Measurements from ENCODE around the gene DNASE2. TPM values are rescaled to one million over a fixed set of nuclear protein-coding genes. Genes with fewer than 3 reads are reported as not detected.

DNASE2 gene
- polyA plus RNA-seq, 3 donors: 38.8 to 91.6 (median 44.8) TPM

GRCh38 chr19:12842511-12842910 is 38.7 kb downstream of the DNASE2 start:
- H4K20me1 ChIP-seq (ENCODE audit: insufficient read depth, low read length): no peaks in the 10 kb centered on the region
- H3K36me3 ChIP-seq (replicated peaks in 1 of 2; ENCODE audit: control insufficient read depth in 1 of 2, insufficient read depth in 2 of 2, low read length in 2 of 2): no peaks in the 10 kb centered on the region
- no peak for TF ChIP-seq CTCF (IDR thresholded peaks at IDR 0.05)
- no peak overlapping the region for H2AFZ ChIP-seq (ENCODE audit: insufficient read depth, low read depth, low read length, poor library complexity, severe bottlenecking)
- Mint-ChIP-seq H3K36me3 (peaks cover 2 to 5% of the 10 kb centered on the region in 2 donors), H3K27ac (no peak overlapping the region), H3K4me1 (peaks cover 25% of the 10 kb centered on the region), H3K9me3 (peaks cover 3 to 22% (median 16%) of the 10 kb centered on the region in 7 donors), H3K27me3 (ENCODE audit: low read depth in 3 of 3) (peaks cover 61 to 80% (median 67%) of the 10 kb centered on the region in 3 donors), H3K4me3 (peak overlapping the region in 1 of 2 donors; percentile 35)
- H3K27me3 ChIP-seq (ENCODE audit: control insufficient read depth in 2 of 2, insufficient read depth in 2 of 2, low read length in 2 of 2): peaks cover 37 to 65% of the 10 kb centered on the region in 2 donors
- no peak overlapping the region for H3K4me3 ChIP-seq (replicated peaks in 1 of 3; ENCODE audit: low read depth in 2 of 3, low read length in 3 of 3)
- H3K9me3 ChIP-seq (replicated peaks in 1 of 2; ENCODE audit: control insufficient read depth in 1 of 2, insufficient read depth in 1 of 2, low read length in 2 of 2): peaks cover 6 to 31% of the 10 kb centered on the region in 2 donors
- no peak overlapping the region for H3K27ac ChIP-seq (ENCODE audit: low read depth in 1 of 2, low read length in 2 of 2)
- H3K4me2 ChIP-seq (replicated peaks; ENCODE audit: extremely low read depth, low read length, poor library complexity, severe bottlenecking): no peak overlapping the region
- intact Hi-C loops (cut with micrococcal nuclease): loop anchor here in 1 of 2 donors (5.0 kb wide), 1 partner anchor 35 kb away; the partner anchor contains the start of gene RNASEH2A
- 96% methylated on average over 18 of the region's 18 CpGs for WGBS (ENCODE audit: insufficient coverage)
- no peaks in the 10 kb centered on the region for H3K79me2 ChIP-seq (ENCODE audit: insufficient read depth, low read length)
- H3K4me1 ChIP-seq (ENCODE audit: control insufficient read depth in 1 of 2, insufficient read depth in 2 of 2, low read length in 2 of 2): peaks cover 22 to 30% of the 10 kb centered on the region in 2 donors
- no peak for DNase-seq
- H3K9ac ChIP-seq (ENCODE audit: insufficient read depth, low read length, poor library complexity, severe bottlenecking): no peak overlapping the region

GRCh38 chr19:12841094-12841493 is 40.2 kb downstream of the DNASE2 start:
- Histone ChIP-seq H3K27me3 (ENCODE audit: control insufficient read depth in 2 of 2, insufficient read depth in 2 of 2, low read length in 2 of 2) (peaks cover 49 to 68% of the 10 kb centered on the region in 2 donors), H3K27ac (ENCODE audit: low read depth in 1 of 2, low read length in 2 of 2) (no peak overlapping the region), H3K4me2 (replicated peaks; ENCODE audit: extremely low read depth, low read length, poor library complexity, severe bottlenecking) (peak overlapping the region; percentile 69), H3K4me3 (replicated peaks in 1 of 3; ENCODE audit: low read depth in 2 of 3, low read length in 3 of 3) (peak overlapping the region in 2 of 3 experiments; percentile 9 to 66), H4K20me1 (ENCODE audit: insufficient read depth, low read length) (no peaks in the 10 kb centered on the region), H3K4me1 (ENCODE audit: control insufficient read depth in 1 of 2, insufficient read depth in 2 of 2, low read length in 2 of 2) (peaks cover 15 to 28% of the 10 kb centered on the region in 2 donors), H3K79me2 (ENCODE audit: insufficient read depth, low read length) (no peaks in the 10 kb centered on the region), H3K9me3 (replicated peaks in 1 of 2; ENCODE audit: control insufficient read depth in 1 of 2, insufficient read depth in 1 of 2, low read length in 2 of 2) (peaks cover 6 to 43% of the 10 kb centered on the region in 2 donors), H3K36me3 (replicated peaks in 1 of 2; ENCODE audit: control insufficient read depth in 1 of 2, insufficient read depth in 2 of 2, low read length in 2 of 2) (no peaks in the 10 kb centered on the region), H3K9ac (ENCODE audit: insufficient read depth, low read length, poor library complexity, severe bottlenecking) (no peak overlapping the region), H2AFZ (ENCODE audit: insufficient read depth, low read depth, low read length, poor library complexity, severe bottlenecking) (peak overlapping the region; percentile 59)
- intact Hi-C loops (cut with micrococcal nuclease): loop anchor here in 1 of 2 donors (5.0 kb wide), 1 partner anchor 34 kb away; the partner anchor contains the start of gene RNASEH2A
- WGBS (ENCODE audit: insufficient coverage): 4% methylated on average over 29 of the region's 29 CpGs
- peak overlapping the region; percentile 47 to 85 for H3K4me3 Mint-ChIP-seq
- peaks cover 4 to 5% of the 10 kb centered on the region in 2 donors for H3K36me3 Mint-ChIP-seq
- peaks cover 22% of the 10 kb centered on the region for H3K4me1 Mint-ChIP-seq
- peak overlapping the region in 2 of 7 donors; percentile 25 to 43 for H3K27ac Mint-ChIP-seq
- H3K27me3 Mint-ChIP-seq (ENCODE audit: low read depth in 3 of 3): peaks cover 62 to 81% (median 71%) of the 10 kb centered on the region in 3 donors
- no peak for DNase-seq
- peaks cover 3 to 28% (median 21%) of the 10 kb centered on the region in 7 donors for H3K9me3 Mint-ChIP-seq
- TF ChIP-seq CTCF (IDR thresholded peaks at IDR 0.05): no peak
